Measurements from ENCODE around the gene ADAMTSL3.

ADAMTSL3 gene

GRCh38 chr15:83926116-83926515 lies 272.2 kb downstream of the ADAMTSL3 start:
- peak overlapping the region; percentile 88; the same call in 1 of the 2 replicates for H3K27ac ChIP-seq
- no peak for TF ChIP-seq CTCF (conservative IDR thresholded peaks at IDR 0.05)

- TF ChIP-seq CTCF (conservative IDR thresholded peaks at IDR 0.05): no peak
- peak overlapping the region; percentile 88; the same call in 1 of the 2 replicates for H3K27ac ChIP-seq
These were observed 273.9 kb downstream of the ADAMTSL3 start for GRCh38 chr15:83927704-83928391.

- no peak for TF ChIP-seq CTCF (conservative IDR thresholded peaks at IDR 0.05)
- H3K27ac ChIP-seq: peak overlapping the region; percentile 88
These were observed 274.4 kb downstream of the ADAMTSL3 start for GRCh38 chr15:83928392-83928734.

GRCh38 chr15:83928878-83929418 lies 275.0 kb downstream of the ADAMTSL3 start:
- TF ChIP-seq CTCF (conservative IDR thresholded peaks at IDR 0.05): no peak
- H3K27ac ChIP-seq: peak overlapping the region; percentile 88

GRCh38 chr15:83929619-83930018 lies 275.7 kb downstream of the ADAMTSL3 start:
- H3K27ac ChIP-seq: peak overlapping the region; percentile 88
- TF ChIP-seq CTCF (conservative IDR thresholded peaks at IDR 0.05): no peak

GRCh38 chr15:83930392-83931212 lies 276.7 kb downstream of the ADAMTSL3 start:
- H3K27ac ChIP-seq: peak overlapping the region; percentile 88
- TF ChIP-seq CTCF (conservative IDR thresholded peaks at IDR 0.05): no peak

- TF ChIP-seq CTCF (conservative IDR thresholded peaks at IDR 0.05): no peak
- no peak overlapping the region for H3K27ac ChIP-seq
These were observed 281.9 kb downstream of the ADAMTSL3 start for GRCh38 chr15:83935774-83936173.
